ENCODE measurements around the gene RBM39.
A peak's percentile ranks its signal among the peaks of the same experiment; 100 is the strongest.
"Not testable (repeated sequence)": the region's sequence is repeated elsewhere in the genome, so short reads cannot be mapped to it uniquely, and the experiment has no call there.

RBM39 gene

GRCh38 chr20:35706591-35707529 lies 35.2 kb downstream of the RBM39 start:
- not testable (repeated sequence) for DNase-seq (ENCODE audit: low read depth)

GRCh38 chr20:35705894-35706293 lies 36.2 kb downstream of the RBM39 start:
- not testable (repeated sequence) for DNase-seq (ENCODE audit: low read depth)

- no peak for DNase-seq (ENCODE audit: low read depth)
These were observed 37.4 kb downstream of the RBM39 start for GRCh38 chr20:35704514-35705261.

- no peak for DNase-seq (ENCODE audit: low read depth)
These were observed 39.0 kb downstream of the RBM39 start for GRCh38 chr20:35702824-35703695.

- no peak for DNase-seq (ENCODE audit: low read depth)
These were observed 39.8 kb downstream of the RBM39 start for GRCh38 chr20:35702051-35702823.

GRCh38 chr20:35700625-35701148 lies 41.4 kb downstream of the RBM39 start:
- no peak for DNase-seq (ENCODE audit: low read depth)

- no peak for DNase-seq (ENCODE audit: low read depth)
These were observed 42.0 kb downstream of the RBM39 start for GRCh38 chr20:35699957-35700624.

GRCh38 chr20:35699127-35699956 lies 42.7 kb downstream of the RBM39 start, which contains the start of the genes NFS1 and ROMO1:
TSS of gene NFS1 (minus strand) at chr20:35699352. CDS start at chr20:35699288, 64 bp downstream.
TSS of gene ROMO1 (plus strand) at chr20:35699405. CDS start at chr20:35699633, 228 bp downstream.
- peak; percentile 88 for DNase-seq (ENCODE audit: low read depth)

- DNase-seq (ENCODE audit: low read depth) = no peak
These were observed 43.5 kb downstream of the RBM39 start for GRCh38 chr20:35698298-35699126.

GRCh38 chr20:35697696-35698297 lies 44.3 kb downstream of the RBM39 start:
- DNase-seq (ENCODE audit: low read depth) = no peak

- DNase-seq (ENCODE audit: low read depth) = no peak
These were observed 46.1 kb downstream of the RBM39 start for GRCh38 chr20:35695978-35696377.

- no peak for DNase-seq (ENCODE audit: low read depth)
These were observed 46.8 kb downstream of the RBM39 start for GRCh38 chr20:35695245-35695749.

GRCh38 chr20:35690265-35690664 lies 51.8 kb downstream of the RBM39 start:
- no peak for DNase-seq (ENCODE audit: low read depth)

- DNase-seq (ENCODE audit: low read depth) = not testable (repeated sequence)
These were observed 55.2 kb downstream of the RBM39 start for GRCh38 chr20:35686872-35687271.

- not testable (repeated sequence) for DNase-seq (ENCODE audit: low read depth)
These were observed 56.7 kb downstream of the RBM39 start for GRCh38 chr20:35685368-35685767.

GRCh38 chr20:35681960-35682359 lies 60.1 kb downstream of the RBM39 start:
- no peak for DNase-seq (ENCODE audit: low read depth)

GRCh38 chr20:35680452-35681183 lies 61.4 kb downstream of the RBM39 start:
- no peak for DNase-seq (ENCODE audit: low read depth)
